ENCODE results near the gene OPN1MW3.
"Not testable (repeated sequence)": the region's sequence is repeated elsewhere in the genome, so short reads cannot be mapped to it uniquely, and the experiment has no call there.

The OPN1MW3 gene

DNA sequence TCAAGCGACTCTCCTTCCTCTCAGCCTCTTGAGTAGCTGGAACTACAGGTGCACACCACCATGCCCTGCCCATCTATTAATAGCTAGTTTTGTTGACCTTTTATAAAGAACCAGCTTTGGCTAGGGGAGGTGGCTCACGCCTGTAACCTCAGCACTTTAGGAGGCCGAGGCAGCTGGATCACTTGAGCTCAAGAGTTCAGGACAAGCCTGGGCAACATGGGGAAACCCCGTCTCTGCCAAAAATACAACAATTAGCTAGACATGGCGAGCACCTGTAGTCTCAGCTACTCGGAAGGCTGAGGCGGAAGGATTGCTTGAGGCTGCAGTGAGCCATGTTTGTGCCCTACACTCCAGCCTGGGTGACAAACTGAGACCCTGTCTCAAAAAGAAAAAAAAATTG, 40.9 kb downstream of the OPN1MW3 start:
- no peak for FAIRE-seq

DNA sequence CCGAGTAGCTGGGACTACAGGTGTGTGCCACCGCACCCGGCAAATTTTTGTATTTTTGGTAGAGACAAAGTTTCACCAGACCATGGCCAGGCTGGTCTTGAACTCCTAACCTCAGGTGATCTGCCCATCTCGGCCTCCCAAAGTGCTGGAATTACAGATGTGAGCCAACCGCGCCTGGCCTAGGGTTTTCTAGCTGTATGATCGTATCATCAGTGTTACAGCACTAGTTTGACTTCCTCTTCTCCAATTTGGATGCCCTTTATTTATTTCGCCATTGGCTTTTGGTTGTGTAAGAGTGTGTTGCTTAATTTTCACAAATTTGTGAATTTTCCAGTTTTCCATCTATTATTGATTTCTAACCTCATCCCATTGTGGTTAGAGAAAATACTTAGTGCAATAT, 43.4 kb downstream of the OPN1MW3 start:
- FAIRE-seq, result no peak

DNA sequence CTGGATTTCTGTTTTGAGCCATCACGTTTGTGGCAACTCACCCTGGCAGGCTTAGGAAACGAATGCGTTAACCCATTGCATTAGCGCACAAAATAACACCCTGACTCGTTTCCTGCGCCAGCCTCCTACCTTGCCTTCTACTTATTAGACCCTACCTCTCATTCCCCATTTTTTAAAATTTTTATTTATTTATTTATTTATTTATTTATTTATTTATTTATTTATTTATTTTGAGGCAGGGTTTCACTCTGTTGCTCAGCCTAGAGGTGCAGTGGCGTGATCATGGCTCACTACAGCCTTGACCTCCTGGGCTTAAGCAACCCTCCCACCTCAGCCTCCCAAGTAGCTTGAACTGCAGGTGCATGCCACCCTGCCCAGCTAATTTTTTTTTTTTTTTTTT, 45.6 kb downstream of the OPN1MW3 start:
- FAIRE-seq, result not testable (repeated sequence)

DNA sequence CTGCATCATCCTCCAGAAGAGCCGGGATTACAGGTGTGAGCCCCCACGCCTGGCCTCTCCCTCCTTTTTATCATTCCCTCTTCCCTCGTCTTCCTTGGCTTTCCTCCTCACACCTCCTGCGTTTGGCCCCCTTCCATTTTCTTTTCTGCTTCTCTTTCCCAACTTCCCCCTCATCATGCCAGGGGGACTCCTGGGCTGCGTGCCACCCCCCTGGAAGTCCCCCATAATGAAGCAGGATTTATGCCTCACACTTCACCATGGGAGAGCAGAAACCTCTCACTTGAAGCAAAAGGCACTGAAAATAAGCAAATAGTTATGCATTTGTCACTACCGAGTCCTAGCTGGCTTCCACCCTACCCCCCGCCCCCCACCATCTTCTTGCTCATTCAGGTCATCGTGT, 46.1 kb downstream of the OPN1MW3 start:
- no peak for FAIRE-seq

DNA sequence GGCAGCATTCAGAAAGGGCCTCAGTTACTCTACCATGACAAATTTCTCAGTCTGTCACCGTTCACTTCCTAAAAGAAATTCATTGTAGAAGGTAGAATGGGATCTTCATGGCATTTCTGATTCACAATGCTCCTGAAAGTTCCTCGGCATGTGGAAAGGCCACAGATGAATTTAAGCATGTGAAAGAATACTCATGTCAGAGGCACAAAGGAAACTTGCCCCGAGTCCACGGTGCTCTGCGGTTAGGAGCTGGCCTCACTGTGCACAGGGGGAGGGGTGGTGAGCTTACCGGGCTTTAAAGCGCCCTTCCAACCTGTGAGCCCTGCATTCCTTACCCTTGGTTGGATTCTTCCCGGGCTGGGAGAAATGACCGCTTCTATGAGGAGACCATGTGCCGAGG, 47.5 kb downstream of the OPN1MW3 start:
- no peak for FAIRE-seq

DNA sequence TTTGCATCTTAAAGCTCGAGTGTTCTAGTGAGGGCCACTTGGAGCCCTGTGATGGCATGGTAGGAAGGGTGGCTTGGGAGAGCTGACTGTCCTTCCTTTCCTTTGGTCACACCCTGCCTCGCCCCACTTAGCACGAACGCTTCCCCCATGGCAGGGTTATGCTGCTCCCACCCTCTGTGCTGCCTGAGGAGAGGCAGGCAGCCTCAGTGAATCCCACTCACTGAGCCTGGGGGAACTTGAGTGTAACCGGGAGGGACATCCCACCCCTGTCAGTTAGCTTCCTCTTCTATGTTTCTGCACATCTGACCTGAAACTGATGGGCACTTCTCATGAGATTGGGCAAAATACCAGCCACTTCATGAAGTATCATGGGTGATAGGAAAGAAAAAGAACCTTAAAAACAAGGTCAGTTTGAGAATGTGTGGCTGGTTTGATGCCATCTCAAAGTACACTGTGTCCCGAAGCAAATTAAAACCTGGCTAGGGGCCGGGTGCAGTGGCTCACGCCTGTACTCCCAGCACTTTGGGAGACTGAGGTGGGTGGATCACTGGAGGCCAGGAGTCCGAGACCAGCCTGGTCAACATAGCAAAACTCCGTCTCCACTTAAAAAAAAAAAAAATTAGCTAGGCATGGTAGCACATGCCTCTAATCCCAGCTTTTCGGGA, 48.3 kb downstream of the OPN1MW3 start:
- FAIRE-seq, result no peak

DNA sequence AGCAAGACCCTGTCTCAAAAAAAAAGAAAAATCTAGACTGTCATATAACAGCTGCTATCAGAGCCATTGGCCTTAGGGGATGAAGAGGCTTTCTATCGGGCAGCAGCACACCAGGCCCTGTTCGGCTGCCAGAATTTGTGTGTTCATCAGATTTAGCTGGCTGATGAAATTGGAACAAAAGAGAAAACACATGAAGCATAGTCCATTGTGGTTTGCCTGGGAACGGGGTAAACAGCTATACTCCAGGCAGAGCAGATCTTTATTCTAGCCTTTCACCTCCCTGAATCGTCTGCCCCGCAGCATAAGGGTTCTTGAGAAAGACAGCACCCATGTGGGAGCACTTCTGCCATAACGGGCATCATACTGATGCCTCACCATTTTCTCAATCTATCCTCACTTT, 49.8 kb downstream of the OPN1MW3 start:
- FAIRE-seq, result no peak

DNA sequence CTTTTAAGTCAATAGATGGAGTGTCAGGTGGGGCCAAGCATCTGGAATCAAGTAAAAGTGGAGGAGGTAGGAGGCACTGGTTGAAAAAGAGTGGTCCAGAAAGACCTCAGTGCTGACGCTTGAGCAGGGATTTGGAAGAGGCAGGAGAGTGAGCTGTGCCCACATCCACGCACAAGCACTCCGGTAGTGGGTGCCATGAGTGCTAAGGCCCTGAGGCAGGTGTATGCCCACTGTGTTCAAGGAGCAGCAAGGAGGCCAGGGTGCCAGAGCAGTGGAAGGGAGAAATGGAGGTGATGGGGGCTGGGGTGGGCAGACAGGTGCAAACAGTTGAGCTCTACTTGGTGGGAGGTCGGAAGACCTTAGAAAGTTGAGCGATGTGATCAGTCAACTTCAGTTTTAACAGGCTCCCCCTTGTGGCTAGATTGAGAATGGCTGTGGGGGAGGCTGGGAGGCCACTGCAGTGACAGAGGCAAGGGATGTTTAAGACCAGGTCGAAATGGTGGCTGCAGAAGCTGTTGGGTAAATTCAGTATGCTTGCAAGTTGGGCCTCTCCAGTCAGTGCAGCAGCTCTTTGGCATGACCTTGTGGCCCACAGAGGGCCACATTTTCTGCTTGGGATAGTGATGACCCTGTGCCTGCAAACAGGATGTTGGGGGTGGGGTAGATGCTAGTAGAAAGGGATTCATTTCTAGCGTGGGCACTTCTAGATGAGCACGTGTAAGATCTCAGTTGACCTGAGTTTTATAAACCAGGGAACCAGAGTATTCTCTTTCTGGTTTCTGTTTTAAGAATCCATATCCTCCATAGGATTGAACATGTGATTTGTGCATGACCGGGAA, 50.9 kb downstream of the OPN1MW3 start:
- FAIRE-seq, result no peak

DNA sequence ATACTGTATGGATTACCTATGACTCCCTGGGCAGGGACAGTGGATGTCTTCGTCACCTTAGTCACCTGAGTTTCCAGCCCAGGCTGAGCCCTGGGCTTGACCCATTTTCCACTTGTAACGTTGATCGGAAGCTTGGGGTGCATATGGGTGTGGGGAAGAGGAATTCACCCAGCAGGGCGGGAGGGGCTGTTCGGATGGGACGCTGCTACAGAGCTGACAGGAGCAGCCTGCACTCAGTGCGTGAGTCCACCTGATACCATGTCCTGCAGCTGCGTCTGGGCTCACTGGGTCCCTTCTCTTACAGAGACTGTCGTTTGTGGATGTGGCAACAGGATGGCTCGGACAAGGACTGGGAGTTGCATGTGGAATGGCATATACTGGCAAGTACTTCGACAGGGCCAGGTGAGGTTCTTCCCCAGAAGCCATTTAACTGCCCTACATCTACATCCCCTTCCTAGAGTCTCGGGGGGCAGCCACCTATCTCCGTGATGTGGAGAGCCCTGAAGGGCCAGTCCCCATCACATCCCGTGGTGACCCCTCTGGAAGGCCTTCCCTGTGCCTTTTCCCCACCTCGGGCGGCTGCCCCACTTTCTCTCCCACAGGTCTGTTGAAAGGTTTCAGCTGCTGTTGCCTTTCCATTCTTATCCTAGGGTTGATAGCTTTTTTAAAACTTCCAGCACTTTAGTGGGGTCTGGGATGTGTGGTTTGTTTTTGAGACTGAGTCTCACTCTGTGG, 51.8 kb downstream of the OPN1MW3 start:
- FAIRE-seq, result no peak

DNA sequence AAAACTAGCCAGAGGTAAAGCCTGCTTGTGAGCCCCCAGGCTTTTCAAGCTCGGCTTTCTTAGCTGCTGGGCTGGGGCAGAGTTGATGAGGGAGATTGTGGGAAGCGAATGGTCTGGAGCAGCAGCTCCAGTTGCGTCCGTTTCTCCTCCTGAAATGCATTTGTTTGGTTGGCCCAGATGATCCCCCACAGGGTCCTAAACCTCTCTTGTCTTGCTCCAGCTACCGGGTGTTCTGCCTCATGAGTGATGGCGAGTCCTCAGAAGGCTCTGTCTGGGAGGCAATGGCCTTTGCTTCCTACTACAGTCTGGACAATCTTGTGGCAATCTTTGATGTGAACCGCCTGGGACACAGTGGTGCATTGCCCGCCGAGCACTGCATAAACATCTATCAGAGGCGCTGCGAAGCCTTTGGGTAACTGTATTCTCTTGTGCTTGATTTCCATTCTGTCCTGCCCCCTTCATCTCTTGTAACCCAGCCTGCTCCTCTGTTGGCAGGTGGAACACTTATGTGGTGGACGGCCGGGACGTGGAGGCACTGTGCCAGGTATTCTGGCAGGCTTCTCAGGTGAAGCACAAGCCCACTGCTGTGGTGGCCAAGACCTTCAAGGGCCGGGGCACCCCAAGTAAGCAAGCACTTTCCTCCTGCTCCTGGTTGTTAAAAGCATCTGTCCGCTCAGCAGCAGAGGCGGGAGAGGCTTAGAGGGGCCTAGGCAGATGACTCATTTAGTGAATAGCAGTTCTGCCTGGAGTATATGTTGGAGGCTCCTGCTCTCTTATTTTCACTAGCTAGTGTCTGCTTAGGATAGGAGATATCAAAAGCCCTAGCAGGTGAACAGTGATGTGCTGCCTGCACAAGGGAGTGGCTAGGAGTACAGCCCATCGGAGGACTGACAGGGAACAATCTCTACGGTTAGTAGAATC, 53.5 kb downstream of the OPN1MW3 start:
- FAIRE-seq, result no peak

DNA sequence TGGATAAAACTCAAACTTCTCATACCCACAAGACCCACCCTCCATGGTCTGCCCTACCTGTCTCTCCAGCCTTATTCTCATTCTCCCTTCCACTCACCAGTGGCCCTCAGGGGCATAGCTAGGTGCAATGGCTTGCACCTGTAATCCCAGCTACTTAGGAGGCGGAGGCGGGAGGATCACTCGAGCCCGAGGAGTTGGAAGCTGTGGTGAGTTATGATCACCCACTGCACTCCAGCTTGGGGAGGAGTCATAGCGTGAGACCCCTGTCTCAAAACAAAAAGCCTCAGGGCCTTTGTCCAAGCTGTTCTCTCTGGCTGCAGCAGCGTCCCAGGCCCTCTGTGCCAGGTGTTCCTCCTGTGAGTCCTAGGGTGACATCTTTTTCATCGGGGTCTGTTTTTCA, 54.7 kb downstream of the OPN1MW3 start:
- FAIRE-seq, result no peak

DNA sequence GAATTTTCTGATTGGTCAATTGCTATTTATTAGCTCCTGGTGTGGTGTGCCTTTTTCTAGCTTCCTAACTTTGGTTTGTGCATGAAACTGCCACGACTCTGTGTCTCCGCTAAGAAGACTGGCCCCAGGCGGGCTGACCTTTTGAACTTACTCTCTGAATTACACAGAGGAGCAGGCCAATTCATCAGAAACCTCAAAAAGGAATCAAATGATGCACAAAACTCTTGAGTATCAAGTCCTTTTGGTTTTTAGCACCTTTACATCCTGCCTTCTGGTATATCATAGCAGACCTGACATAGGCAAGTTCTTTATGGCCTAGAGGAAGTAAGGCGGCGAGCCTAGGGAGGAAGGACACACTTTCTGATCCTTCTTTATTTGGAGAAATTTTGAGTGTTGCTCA, 55.8 kb downstream of the OPN1MW3 start:
- FAIRE-seq, result no peak

DNA sequence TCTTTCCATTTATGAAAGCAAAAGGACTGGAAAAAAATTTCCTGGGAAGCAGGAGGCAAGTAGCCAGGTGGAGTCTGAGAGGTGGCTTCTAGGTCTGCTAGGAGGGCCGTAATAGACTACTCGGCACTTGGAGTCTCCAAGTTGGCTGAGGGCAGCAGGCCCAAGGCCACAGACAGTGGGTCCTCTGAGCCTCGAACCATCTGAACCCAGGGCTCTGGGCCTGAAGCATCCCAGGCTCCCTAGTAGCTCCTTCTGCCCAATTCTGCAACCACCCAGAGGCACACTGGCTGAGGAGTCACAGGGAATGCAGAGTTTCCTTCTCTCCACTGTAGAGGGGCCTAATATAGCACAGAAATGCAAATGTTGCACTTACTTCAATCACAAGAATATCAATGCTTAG, 58.0 kb downstream of the OPN1MW3 start:
- FAIRE-seq, result no peak

DNA sequence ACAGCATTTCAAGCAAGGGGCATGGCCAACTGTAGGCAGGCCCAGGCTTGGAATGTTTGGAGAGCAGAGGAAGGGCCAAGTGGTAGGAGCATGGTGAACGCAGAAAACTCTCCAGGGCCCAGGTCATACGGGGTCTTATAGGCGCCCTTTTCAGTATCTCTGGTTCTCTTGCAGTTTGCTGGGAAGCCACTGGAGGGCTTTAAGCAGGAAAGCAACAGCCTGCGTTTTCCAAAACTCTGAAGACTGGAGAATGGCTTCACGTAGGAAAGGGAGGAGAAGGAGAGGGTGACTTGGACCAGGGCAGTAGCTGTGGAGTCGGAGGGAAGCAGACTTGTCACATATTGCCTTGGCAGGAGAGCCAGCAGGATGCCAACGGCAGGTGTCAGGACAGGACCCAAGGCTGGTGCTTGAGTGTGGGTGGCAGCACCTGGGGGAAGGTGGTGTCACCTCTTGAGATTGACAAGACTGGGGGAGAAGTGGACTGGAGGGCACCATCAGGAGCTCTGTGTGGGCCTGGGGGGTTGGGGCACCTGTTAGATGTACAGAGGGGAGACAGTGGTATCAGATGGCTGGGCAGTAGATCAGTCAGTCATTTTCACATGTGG, 60.1 kb downstream of the OPN1MW3 start:
- FAIRE-seq, result no peak

DNA sequence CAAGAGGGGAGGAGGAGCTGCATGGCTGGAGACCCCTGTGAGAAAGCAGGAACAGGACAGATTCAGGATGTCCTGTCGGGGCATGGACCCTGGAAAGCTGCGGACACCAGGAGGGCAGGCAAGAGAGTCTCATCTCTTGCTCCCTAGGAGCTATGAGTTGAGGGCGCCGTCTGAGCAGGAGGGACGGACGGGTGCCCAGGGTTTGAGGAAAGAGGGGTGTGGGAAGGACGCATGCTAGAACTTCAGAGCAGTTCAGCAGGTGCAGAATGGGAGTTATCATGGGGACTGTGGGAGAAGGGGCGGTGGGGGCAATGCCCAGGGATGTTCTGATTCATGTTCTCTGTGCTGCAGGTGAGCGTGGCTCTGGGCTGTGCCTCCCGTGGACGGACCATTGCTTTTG, 63.0 kb downstream of the OPN1MW3 start:
- no peak for FAIRE-seq
